Measurements from ENCODE around the gene ARL5A.
A peak's percentile ranks its signal among the peaks of the same experiment; 100 is the strongest.
"Not testable (repeated sequence)": the region's sequence is repeated elsewhere in the genome, so short reads cannot be mapped to it uniquely, and the experiment has no call there.

The ARL5A gene

GRCh38 chr2:151828143-151828889 lies at the start of gene ARL5A:
Gene ARL5A, minus strand, starts transcription at chr2:151828421. Its CDS starts 245 bp downstream, at chr2:151828176.
- TF ChIP-seq CTCF (IDR thresholded peaks at IDR 0.05; ENCODE audit: low read depth, low read length, missing control alignments): no peak
- Histone ChIP-seq H3K4me3 (ENCODE audit: low read depth, low read length) (peak within 1 kb of the TSS; percentile 96), H3K27ac (peak within 1 kb of the TSS; percentile 72), H3K27me3 (replicated peaks) (no peaks in the 10 kb centered on the region), H3K36me3 (replicated peaks) (no peaks in the 10 kb centered on the region)
- peak; percentile 89 for DNase-seq
- in situ Hi-C loops (cut with HindIII; ENCODE audit: low pct_ligation_motif_present, low sequenced_read_pairs): no loop called here

- in situ Hi-C loops (cut with HindIII; ENCODE audit: low pct_ligation_motif_present, low sequenced_read_pairs); DNase-seq; H3K27ac ChIP-seq; H3K36me3 ChIP-seq (replicated peaks); H3K27me3 ChIP-seq (replicated peaks); H3K4me3 ChIP-seq (ENCODE audit: low read depth, low read length): not testable (repeated sequence)
Measured at GRCh38 chr2:151875631-151876030, 47.4 kb upstream of the ARL5A start.

GRCh38 chr2:151872463-151872862 lies 44.2 kb upstream of the ARL5A start:
- no peaks in the 10 kb centered on the region for H3K27me3 ChIP-seq (replicated peaks)
- no peaks in the 10 kb centered on the region for H3K36me3 ChIP-seq (replicated peaks)
- no peak for TF ChIP-seq CTCF (IDR thresholded peaks at IDR 0.05; ENCODE audit: low read depth, low read length, missing control alignments)
- H3K4me3 ChIP-seq (ENCODE audit: low read depth, low read length): no peak overlapping the region
- in situ Hi-C loops (cut with HindIII; ENCODE audit: low pct_ligation_motif_present, low sequenced_read_pairs): no loop called here
- DNase-seq: no peak
- H3K27ac ChIP-seq: no peak overlapping the region

GRCh38 chr2:151869291-151869690 lies 41.1 kb upstream of the ARL5A start:
- no peak for DNase-seq
- Histone ChIP-seq H3K36me3 (replicated peaks) (no peaks in the 10 kb centered on the region), H3K4me3 (ENCODE audit: low read depth, low read length) (no peak overlapping the region), H3K27me3 (replicated peaks) (no peaks in the 10 kb centered on the region), H3K27ac (no peak overlapping the region)
- TF ChIP-seq CTCF (IDR thresholded peaks at IDR 0.05; ENCODE audit: low read depth, low read length, missing control alignments): no peak
- in situ Hi-C loops (cut with HindIII; ENCODE audit: low pct_ligation_motif_present, low sequenced_read_pairs): no loop called here

- no peak for DNase-seq
- Histone ChIP-seq H3K4me3 (ENCODE audit: low read depth, low read length) (no peak overlapping the region), H3K27me3 (replicated peaks) (no peaks in the 10 kb centered on the region), H3K36me3 (replicated peaks) (no peaks in the 10 kb centered on the region), H3K27ac (no peak overlapping the region)
- in situ Hi-C loops (cut with HindIII; ENCODE audit: low pct_ligation_motif_present, low sequenced_read_pairs): no loop called here
- no peak for TF ChIP-seq CTCF (IDR thresholded peaks at IDR 0.05; ENCODE audit: low read depth, low read length, missing control alignments)
Measured at GRCh38 chr2:151862700-151863099, 34.5 kb upstream of the ARL5A start.

GRCh38 chr2:151861174-151861573 lies 33.0 kb upstream of the ARL5A start:
- no peaks in the 10 kb centered on the region for H3K36me3 ChIP-seq (replicated peaks)
- in situ Hi-C loops (cut with HindIII; ENCODE audit: low pct_ligation_motif_present, low sequenced_read_pairs): no loop called here
- H3K27ac ChIP-seq: no peak overlapping the region
- no peak overlapping the region for H3K4me3 ChIP-seq (ENCODE audit: low read depth, low read length)
- no peaks in the 10 kb centered on the region for H3K27me3 ChIP-seq (replicated peaks)
- TF ChIP-seq CTCF (IDR thresholded peaks at IDR 0.05; ENCODE audit: low read depth, low read length, missing control alignments): no peak
- no peak for DNase-seq

All from brain microvascular endothelial cell (primary cell).